A549 (cell line): Measurements from ENCODE around the gene PRKAG2.
"Not testable (repeated sequence)": the region's sequence is repeated elsewhere in the genome, so short reads cannot be mapped to it uniquely, and the experiment has no call there.

Experiments used
- BHLHE40 ChIP-seq: IDR thresholded peaks from 2 replicates; pipeline ENCODE4 v1.6.1; 2012; ENCODE audit warnings: low read depth, low read length, inconsistent platforms
- CEBPB ChIP-seq, 2 experiments: fragments of >200 bp in 1 of 2; sonication (Bioruptor Twin) in 1 of 2; formaldehyde crosslinking in 1 of 2; IDR thresholded peaks; 2 replicates each; pipeline ENCODE4 v1.6.1; 2012 to 2016
- CTCF ChIP-seq: fragments of >200 bp; sonication (Bioruptor Twin); formaldehyde crosslinking; IDR thresholded peaks from 3 replicates; pipeline ENCODE4 v1.5.1; 2016
- EP300 ChIP-seq, 2 experiments: fragments of >200 bp; sonication (Bioruptor Twin); formaldehyde crosslinking; IDR thresholded peaks; 2 replicates in 1 of 2; 3 replicates in 1 of 2; pipeline ENCODE4 v1.6.1; 2016 to 2017
- HES2 ChIP-seq: fragments of >200 bp; sonication (Bioruptor Twin); formaldehyde crosslinking; IDR thresholded peaks from 2 replicates; pipeline ENCODE4 v1.6.1; 2016
- MAFK ChIP-seq: fragments of 450-650 bp; IDR thresholded peaks from 2 replicates; pipeline ENCODE4 v1.6.1; 2014; ENCODE audit not compliant: partially characterized antibody
- MYC ChIP-seq: IDR thresholded peaks from 2 replicates; pipeline ENCODE4 v1.6.1; 2012; ENCODE audit warnings: mild to moderate bottlenecking, inconsistent platforms, low read length, improper control_type of control experiment, borderline replicate concordance
- POLR2A ChIP-seq: IDR thresholded peaks from 2 replicates; pipeline ENCODE4 v1.6.1; 2012; ENCODE audit warnings: mild to moderate bottlenecking, low read length
- REST ChIP-seq: fragments of 200-600 bp; sonication (generic); IDR thresholded peaks from 2 replicates; pipeline ENCODE4 v1.6.1; 2016; ENCODE audit warnings: antibody characterized with exemption, mild to moderate bottlenecking, moderate library complexity
- ZC3H11A ChIP-seq: fragments of 450-650 bp; IDR thresholded peaks from 2 replicates; pipeline ENCODE4 v1.6.1; 2014; ENCODE audit warnings: antibody characterized with exemption, mild to moderate bottlenecking

- TF ChIP-seq CTCF; REST; EP300 (IDR thresholded peaks at IDR 0.05); ZC3H11A; POLR2A; MAFK; HES2; BHLHE40; CEBPB (IDR thresholded peaks at IDR 0.05); MYC: not testable (repeated sequence)
Observed at GRCh38 chr7:151536178-151536577, 340.7 kb downstream of the PRKAG2 start.
